ENCODE data around the gene KRTAP10-10.

DNA sequence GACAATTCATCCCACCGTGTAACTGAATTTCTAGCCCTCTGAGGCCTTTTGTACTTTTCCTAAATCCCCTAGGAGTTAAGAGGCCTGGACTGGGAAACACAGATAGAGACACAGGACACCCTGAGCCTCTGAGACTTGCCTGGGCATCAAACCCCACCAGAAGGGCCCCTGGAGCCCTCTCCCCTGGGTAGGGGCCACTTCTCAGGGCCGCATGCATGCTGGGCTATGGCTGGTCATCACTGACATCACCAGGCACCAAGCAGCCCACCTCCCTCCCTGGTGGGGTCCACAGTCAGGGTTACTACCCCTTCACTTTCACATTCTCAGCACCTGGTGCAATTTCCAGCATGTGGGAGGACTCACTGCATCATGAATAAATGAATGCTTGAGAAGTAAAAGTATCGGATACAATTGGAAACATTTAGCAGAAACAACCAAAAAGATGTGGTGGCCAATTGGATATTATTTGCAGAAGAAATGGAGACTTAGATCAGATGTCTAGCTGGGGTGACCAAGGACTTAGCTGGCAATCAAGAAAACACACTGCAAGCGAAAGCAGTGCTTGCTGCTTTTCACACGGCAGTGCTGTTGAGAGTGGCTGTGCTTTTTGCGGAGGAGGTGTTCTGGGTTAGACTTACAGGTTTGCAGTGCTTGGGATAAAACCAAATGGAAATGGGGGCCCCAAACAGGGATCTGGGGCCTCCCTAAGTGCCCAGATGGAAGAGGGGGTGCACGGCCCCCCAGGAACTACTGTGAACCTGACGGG is 37.7 kb upstream of the KRTAP10-10 start:
- TF ChIP-seq EZH2 (IDR thresholded peaks at IDR 0.05; ENCODE audit: borderline replicate concordance, insufficient read depth, low read depth, low read length, poor library complexity, severe bottlenecking), result no peak
- TF ChIP-seq, protein P1, sequence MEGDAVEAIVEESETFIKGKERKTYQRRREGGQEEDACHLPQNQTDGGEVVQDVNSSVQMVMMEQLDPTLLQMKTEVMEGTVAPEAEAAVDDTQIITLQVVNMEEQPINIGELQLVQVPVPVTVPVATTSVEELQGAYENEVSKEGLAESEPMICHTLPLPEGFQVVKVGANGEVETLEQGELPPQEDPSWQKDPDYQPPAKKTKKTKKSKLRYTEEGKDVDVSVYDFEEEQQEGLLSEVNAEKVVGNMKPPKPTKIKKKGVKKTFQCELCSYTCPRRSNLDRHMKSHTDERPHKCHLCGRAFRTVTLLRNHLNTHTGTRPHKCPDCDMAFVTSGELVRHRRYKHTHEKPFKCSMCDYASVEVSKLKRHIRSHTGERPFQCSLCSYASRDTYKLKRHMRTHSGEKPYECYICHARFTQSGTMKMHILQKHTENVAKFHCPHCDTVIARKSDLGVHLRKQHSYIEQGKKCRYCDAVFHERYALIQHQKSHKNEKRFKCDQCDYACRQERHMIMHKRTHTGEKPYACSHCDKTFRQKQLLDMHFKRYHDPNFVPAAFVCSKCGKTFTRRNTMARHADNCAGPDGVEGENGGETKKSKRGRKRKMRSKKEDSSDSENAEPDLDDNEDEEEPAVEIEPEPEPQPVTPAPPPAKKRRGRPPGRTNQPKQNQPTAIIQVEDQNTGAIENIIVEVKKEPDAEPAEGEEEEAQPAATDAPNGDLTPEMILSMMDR (IDR thresholded peaks at IDR 0.05), result no peak

Data from B cell (primary cell).